Sciatic nerve (tissue), 2 donors: Measurements from ENCODE around the gene SH3PXD2B. TPM values are rescaled to one million over a fixed set of nuclear protein-coding genes. Genes with fewer than 3 reads are reported as not detected.
A peak's percentile ranks its signal among the peaks of the same experiment; 100 is the strongest.
"Not testable (repeated sequence)": the region's sequence is repeated elsewhere in the genome, so short reads cannot be mapped to it uniquely, and the experiment has no call there.

Experiments used
- ATAC-seq: fragments of 200-7000 bp; cut with Tn5 transposase; one replicate; pipeline ENCODE4 v1.9.1; 2020; ENCODE audit warnings: mild to moderate bottlenecking, moderate library complexity
- DNase-seq: peaks from one replicate; pipeline ENCODE4 v3.0.0-alpha.2; 2020; ENCODE audit warnings: low spot score
- intact Hi-C: fragments of 100-400 bp; cut with DNase I; formaldehyde crosslinking; loops from one replicate; pipeline ENCODE4 v1.14.2; 2022
- total RNA-seq: library from RNA; stranded (reverse); fragmentation: NEBNext Ultra II Directional; extraction: Animal tissue kit (Norgen Biotek cat#: 25700); gene quantifications from one replicate; pipeline ENCODE4 v1.2.1, GENCODE V29; 2021
- donor health status: DM: no; HTN: no; CAD: no.
- donor health status: DM: no; HTN: no; CAD: no.

The SH3PXD2B gene
- total RNA-seq, 1 donor from 2014 or later: 39.5 TPM

GRCh38 chr5:172302047-172302710 is 152.1 kb downstream of the SH3PXD2B start:
- ATAC-seq (no peak), DNase-seq (no peak)
- intact Hi-C loops: no loop called here

- DNase-seq (no peak), ATAC-seq (no peak)
- intact Hi-C loops: no loop called here
Observed at GRCh38 chr5:172299916-172300439, 154.3 kb downstream of the SH3PXD2B start.

- intact Hi-C loops: no loop called here
- no peak for ATAC-seq
Observed at GRCh38 chr5:172294831-172295230, 159.5 kb downstream of the SH3PXD2B start.

GRCh38 chr5:172293745-172294342 is 160.5 kb downstream of the SH3PXD2B start:
- ATAC-seq: no peak
- no peak for DNase-seq
- intact Hi-C loops: no loop called here

More at GRCh38 chr5:172294831-172295230, 159.5 kb downstream of the SH3PXD2B start:
- no peak for DNase-seq

GRCh38 chr5:172293054-172293744 is 161.1 kb downstream of the SH3PXD2B start:
- DNase-seq (no peak), ATAC-seq (peak; percentile 93)
- intact Hi-C loops: no loop called here

- ATAC-seq, intact Hi-C loops, DNase-seq: not testable (repeated sequence)
Observed at GRCh38 chr5:172291837-172292236, 162.5 kb downstream of the SH3PXD2B start.

GRCh38 chr5:172288465-172288864 is 165.9 kb downstream of the SH3PXD2B start:
- ATAC-seq (no peak), DNase-seq (no peak)
- intact Hi-C loops: loop anchor here (10.0 kb wide), 1 partner anchor 184 kb away; no protein-coding TSS in a partner anchor

GRCh38 chr5:172287140-172287539 is 167.2 kb downstream of the SH3PXD2B start:
- not testable (repeated sequence) for DNase-seq, ATAC-seq
- intact Hi-C loops: loop anchor here (10.0 kb wide), 1 partner anchor 182 kb away; no protein-coding TSS in a partner anchor

- no peak for ATAC-seq
- intact Hi-C loops: loop anchor here (10.0 kb wide), 1 partner anchor 181 kb away; no protein-coding TSS in a partner anchor
- DNase-seq: no peak
Observed at GRCh38 chr5:172285226-172286143, 168.8 kb downstream of the SH3PXD2B start.

GRCh38 chr5:172284611-172284980 is 169.7 kb downstream of the SH3PXD2B start:
- no peak for DNase-seq
- intact Hi-C loops: loop anchor here (5.0 to 10.0 kb wide), 2 partner anchors 180 to 753 kb away; no protein-coding TSS in a partner anchor
- ATAC-seq: peak; percentile 50

- intact Hi-C loops: loop anchor here (5.0 to 10.0 kb wide), 2 partner anchors 179 to 753 kb away; no protein-coding TSS in a partner anchor
- ATAC-seq (peak; percentile 94), DNase-seq (peak; percentile 93)
Observed at GRCh38 chr5:172283862-172284610, 170.3 kb downstream of the SH3PXD2B start.

GRCh38 chr5:172283020-172283861 is 171.1 kb downstream of the SH3PXD2B start, which contains the start of gene UBTD2:
TSS of gene UBTD2 (minus strand) at chr5:172283764. CDS start at chr5:172283665, 99 bp downstream.
- peak; percentile 79 for ATAC-seq
- intact Hi-C loops: loop anchor here (5.0 to 10.0 kb wide), 2 partner anchors 178 to 754 kb away; no protein-coding TSS in a partner anchor
- DNase-seq: peak; percentile 92

GRCh38 chr5:172282272-172283019 is 171.9 kb downstream of the SH3PXD2B start:
- intact Hi-C loops: loop anchor here (5.0 to 10.0 kb wide), 2 partner anchors 178 to 755 kb away; no protein-coding TSS in a partner anchor
- ATAC-seq (no peak), DNase-seq (no peak)

- intact Hi-C loops: loop anchor here (5.0 to 10.0 kb wide), 2 partner anchors 177 to 756 kb away; no protein-coding TSS in a partner anchor
- ATAC-seq (no peak), DNase-seq (no peak)
Observed at GRCh38 chr5:172281346-172281745, 173.0 kb downstream of the SH3PXD2B start.

- ATAC-seq: no peak
- intact Hi-C loops: loop anchor here (5.0 to 10.0 kb wide), 2 partner anchors 176 to 756 kb away; no protein-coding TSS in a partner anchor
- DNase-seq: no peak
Observed at GRCh38 chr5:172280929-172281328, 173.4 kb downstream of the SH3PXD2B start.

GRCh38 chr5:172280317-172280716 is 174.0 kb downstream of the SH3PXD2B start:
- no peak for DNase-seq
- no peak for ATAC-seq
- intact Hi-C loops: loop anchor here (5.0 to 10.0 kb wide), 2 partner anchors 176 to 757 kb away; no protein-coding TSS in a partner anchor
